Subcutaneous abdominal adipose tissue (tissue), 5 donors: ENCODE data around the gene EXTL1.

ENCODE experiments used
- H3K27ac ChIP-seq: one replicate; pipeline ENCODE4 v1.7.0; 2013; ENCODE audit warnings: low read depth, mild to moderate bottlenecking, inconsistent platforms, low read length, moderate library complexity
- H3K27me3 ChIP-seq, 5 donors: one replicate each; pipeline ENCODE4 v1.7.0; 2013; ENCODE audit warnings: low read length in 5 of 5, inconsistent platforms in 1 of 5; ENCODE audit not compliant: control insufficient read depth in 5 of 5, insufficient read depth in 4 of 5
- H3K36me3 ChIP-seq, 5 donors: one replicate each; pipeline ENCODE4 v1.7.0; 2013; ENCODE audit warnings: low read length in 5 of 5; ENCODE audit not compliant: control insufficient read depth in 5 of 5, insufficient read depth in 5 of 5
- H3K4me1 ChIP-seq, 5 donors: one replicate each; pipeline ENCODE4 v1.7.0; 2013; ENCODE audit warnings: low read length in 5 of 5, mild to moderate bottlenecking in 3 of 5, moderate library complexity in 1 of 5; ENCODE audit not compliant: control insufficient read depth in 5 of 5, insufficient read depth in 5 of 5
- H3K4me3 ChIP-seq, 5 donors: one replicate each; pipeline ENCODE4 v1.7.0; 2013; ENCODE audit warnings: low read length in 5 of 5, low read depth in 1 of 5
- H3K9ac ChIP-seq, 5 donors: one replicate each; pipeline ENCODE4 v1.7.0; 2013; ENCODE audit warnings: low read length in 5 of 5, mild to moderate bottlenecking in 4 of 5, moderate library complexity in 3 of 5
- H3K9me3 ChIP-seq, 5 donors: one replicate each; pipeline ENCODE4 v1.7.0; 2013; ENCODE audit warnings: low read length in 5 of 5; ENCODE audit not compliant: control insufficient read depth in 5 of 5
- donor health status: healthy.
- donor health status: healthy.
- donor health status: healthy.
- donor health status: healthy.
- donor health status: healthy.

Gene EXTL1

GRCh38 chr1:26031611-26032220 is 10.1 kb downstream of the EXTL1 start:
- no peak overlapping the region for H3K27ac ChIP-seq
- H3K36me3 ChIP-seq: no peaks in the 10 kb centered on the region
- no peak overlapping the region for H3K9ac ChIP-seq
- H3K9me3 ChIP-seq: no peaks in the 10 kb centered on the region
- H3K4me1 ChIP-seq: peaks cover 0 to 20% (median 11%) of the 10 kb centered on the region in 5 donors
- H3K27me3 ChIP-seq: peaks cover 8 to 25% (median 17%) of the 10 kb centered on the region in 5 donors
- H3K4me3 ChIP-seq: no peak overlapping the region

- Histone ChIP-seq H3K27me3 (peaks cover 8 to 25% (median 15%) of the 10 kb centered on the region in 5 donors), H3K27ac (no peak overlapping the region), H3K4me1 (peaks cover 0 to 20% (median 11%) of the 10 kb centered on the region in 5 donors), H3K36me3 (no peaks in the 10 kb centered on the region), H3K4me3 (no peak overlapping the region), H3K9ac (no peak overlapping the region), H3K9me3 (no peaks in the 10 kb centered on the region)
Measured at GRCh38 chr1:26032656-26033357, 11.2 kb downstream of the EXTL1 start.

DNA sequence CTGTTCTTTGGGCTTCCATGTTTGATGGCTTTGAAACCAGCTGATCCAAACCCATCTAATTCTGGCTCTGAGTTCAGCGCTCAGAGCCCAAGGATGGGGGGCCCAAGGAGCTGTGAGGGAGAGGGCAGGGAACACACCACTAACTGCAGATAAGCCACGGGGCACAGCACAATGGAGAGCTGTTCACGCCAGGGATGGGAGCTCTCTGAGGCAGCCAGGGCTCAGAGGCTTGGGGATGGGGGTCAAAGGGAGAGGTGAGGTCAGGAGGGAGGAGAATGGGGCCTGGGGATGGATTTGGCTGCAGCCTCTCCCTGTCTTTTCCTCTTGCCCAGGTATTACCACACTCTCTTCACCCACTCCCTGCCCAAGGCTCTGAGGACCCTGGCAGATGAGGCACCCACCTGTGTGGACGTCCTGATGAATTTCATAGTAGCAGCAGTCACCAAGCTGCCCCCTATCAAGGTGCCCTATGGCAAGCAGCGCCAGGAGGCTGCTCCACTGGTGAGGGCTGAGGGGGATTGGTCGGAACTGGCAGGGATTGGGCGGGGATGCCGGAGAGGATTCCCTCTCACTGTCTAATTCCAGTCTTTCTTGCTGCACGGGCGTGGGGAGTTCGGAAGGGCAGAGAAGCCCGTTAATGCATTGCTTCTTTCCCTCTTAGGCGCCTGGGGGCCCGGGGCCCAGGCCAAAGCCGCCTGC is 13.1 kb downstream of the EXTL1 start:
- Histone ChIP-seq H3K4me1 (peaks cover 0 to 20% (median 11%) of the 10 kb centered on the region in 5 donors), H3K9ac (peak overlapping the region in 3 of 5 donors; percentile 30 to 88 (median 77)), H3K27me3 (peaks cover 8 to 25% (median 17%) of the 10 kb centered on the region in 5 donors), H3K9me3 (no peaks in the 10 kb centered on the region), H3K27ac (no peak overlapping the region), H3K36me3 (no peaks in the 10 kb centered on the region), H3K4me3 (peak overlapping the region in 4 of 5 donors; percentile 72 to 90 (median 86))

GRCh38 chr1:26035203-26035958 is 13.8 kb downstream of the EXTL1 start:
- Histone ChIP-seq H3K36me3 (no peaks in the 10 kb centered on the region), H3K27me3 (peaks cover 8 to 22% (median 15%) of the 10 kb centered on the region in 5 donors), H3K27ac (peak overlapping the region; percentile 29), H3K9me3 (no peaks in the 10 kb centered on the region), H3K4me1 (peaks cover 0 to 20% (median 11%) of the 10 kb centered on the region in 5 donors), H3K9ac (peak overlapping the region in 4 of 5 donors; percentile 63 to 88 (median 82)), H3K4me3 (peak overlapping the region; percentile 58 to 90 (median 86))

- Histone ChIP-seq H3K9ac (peak overlapping the region in 4 of 5 donors; percentile 63 to 88 (median 82)), H3K27me3 (peaks cover 8 to 18% (median 12%) of the 10 kb centered on the region in 5 donors)
Measured at GRCh38 chr1:26035959-26036755, 14.6 kb downstream of the EXTL1 start.

GRCh38 chr1:26036756-26037281 is 15.2 kb downstream of the EXTL1 start:
- H3K9ac ChIP-seq: no peak overlapping the region

More at GRCh38 chr1:26035959-26036755, 14.6 kb downstream of the EXTL1 start:
- Histone ChIP-seq H3K4me3 (peak overlapping the region; percentile 58 to 90 (median 86)), H3K9me3 (no peaks in the 10 kb centered on the region), H3K36me3 (no peaks in the 10 kb centered on the region), H3K4me1 (peaks cover 0 to 20% (median 11%) of the 10 kb centered on the region in 5 donors), H3K27ac (peak overlapping the region; percentile 29)

GRCh38 chr1:26037904-26038303 is 16.3 kb downstream of the EXTL1 start:
- no peak overlapping the region for H3K27ac ChIP-seq
- H3K4me3 ChIP-seq: no peak overlapping the region
- no peak overlapping the region for H3K9ac ChIP-seq
- H3K4me1 ChIP-seq: peaks cover 0 to 20% (median 11%) of the 10 kb centered on the region in 5 donors
- H3K27me3 ChIP-seq: peaks cover 12 to 34% (median 25%) of the 10 kb centered on the region in 5 donors
- no peaks in the 10 kb centered on the region for H3K36me3 ChIP-seq
- no peaks in the 10 kb centered on the region for H3K9me3 ChIP-seq

More at GRCh38 chr1:26036756-26037281, 15.2 kb downstream of the EXTL1 start:
- Histone ChIP-seq H3K36me3 (no peaks in the 10 kb centered on the region), H3K27me3 (peaks cover 10 to 24% (median 19%) of the 10 kb centered on the region in 5 donors), H3K4me1 (peaks cover 0 to 20% (median 11%) of the 10 kb centered on the region in 5 donors), H3K4me3 (no peak overlapping the region), H3K9me3 (no peaks in the 10 kb centered on the region), H3K27ac (no peak overlapping the region)

- H3K27me3 ChIP-seq: peaks cover 12 to 38% (median 23%) of the 10 kb centered on the region in 5 donors
- no peaks in the 10 kb centered on the region for H3K36me3 ChIP-seq
- H3K27ac ChIP-seq: no peak overlapping the region
- no peak overlapping the region for H3K4me3 ChIP-seq
- peaks cover 0 to 20% (median 11%) of the 10 kb centered on the region in 5 donors for H3K4me1 ChIP-seq
- no peak overlapping the region for H3K9ac ChIP-seq
- H3K9me3 ChIP-seq: no peaks in the 10 kb centered on the region
Measured at GRCh38 chr1:26038477-26038876, 16.9 kb downstream of the EXTL1 start.

- Histone ChIP-seq H3K4me3 (no peak overlapping the region), H3K9me3 (no peaks in the 10 kb centered on the region), H3K36me3 (no peaks in the 10 kb centered on the region), H3K27ac (no peak overlapping the region), H3K9ac (no peak overlapping the region), H3K4me1 (peaks cover 0 to 20% (median 11%) of the 10 kb centered on the region in 5 donors), H3K27me3 (peaks cover 12 to 35% (median 25%) of the 10 kb centered on the region in 5 donors)
Measured at GRCh38 chr1:26038904-26039303, 17.3 kb downstream of the EXTL1 start.
